IMR-90 (cell line): ENCODE measurements around the gene FN1.

Experiments
- CTCF ChIP-seq: conservative IDR thresholded peaks from 2 replicates; pipeline ENCODE4 v1.5.1; 2012; ENCODE audit warnings: mild to moderate bottlenecking, low read depth, low read length, improper control_type of control experiment
- POLR2A ChIP-seq: IDR thresholded peaks from 2 replicates; pipeline ENCODE4 v1.6.1; 2012; ENCODE audit warnings: mild to moderate bottlenecking, low read depth, low read length
- RCOR1 ChIP-seq: IDR thresholded peaks from 2 replicates; pipeline ENCODE4 v1.6.1; 2012; ENCODE audit warnings: mild to moderate bottlenecking, low read length, improper control_type of control experiment; ENCODE audit not compliant: insufficient replicate concordance

- TF ChIP-seq POLR2A = no peak; the same call in 1 of the 2 replicates
- no peak for TF ChIP-seq CTCF
- TF ChIP-seq RCOR1 = no peak
Measured at GRCh38 chr2:215409331-215410127, 26.3 kb downstream of the FN1 start.
